SK-N-SH treated with all-trans-retinoic acid at 6 μM for 48 hours (cell line): ENCODE results near the gene SMAD3.

Experiments used
- ATAC-seq: fragments of 200-7000 bp; cut with Tn5 transposase; 3 replicates; pipeline ENCODE4 v1.9.1; 2020; ENCODE audit warnings: mild to moderate bottlenecking, moderate library complexity
- ARNTL ChIP-seq: fragments of 450-650 bp; formaldehyde crosslinking; IDR thresholded peaks from 2 replicates; pipeline ENCODE4 v1.5.0; 2020; ENCODE audit warnings: low read depth, mild to moderate bottlenecking, moderate library complexity, borderline replicate concordance
- BACH2 ChIP-seq: fragments of 250-450 bp; sonication (Bioruptor Pico); IDR thresholded peaks from 2 replicates; pipeline ENCODE4 v1.9.0; 2021; ENCODE audit warnings: mild to moderate bottlenecking, borderline replicate concordance
- CREB5 ChIP-seq: fragments of 250-450 bp; sonication (Bioruptor Pico); IDR thresholded peaks from 2 replicates; pipeline ENCODE4 v1.5.1; 2020; ENCODE audit warnings: low read depth, mild to moderate bottlenecking, moderate library complexity
- CSRNP3 ChIP-seq: fragments of 250-450 bp; sonication (Bioruptor Pico); IDR thresholded peaks from 2 replicates; pipeline ENCODE4 v1.5.1; 2021; ENCODE audit warnings: mild to moderate bottlenecking, moderate library complexity
- ESRRG ChIP-seq: fragments of 250-450 bp; sonication (Bioruptor Pico); IDR thresholded peaks from 2 replicates; pipeline ENCODE4 v1.6.1; 2021; ENCODE audit warnings: mild to moderate bottlenecking
- GLIS3 ChIP-seq: fragments of 250-450 bp; sonication (Bioruptor Pico); IDR thresholded peaks from 2 replicates; pipeline ENCODE4 v1.5.0; 2020; ENCODE audit warnings: mild to moderate bottlenecking, moderate library complexity
- ISL1 ChIP-seq: fragments of 250-450 bp; sonication (Bioruptor Pico); IDR thresholded peaks from 2 replicates; pipeline ENCODE4 v2.1.2; 2022; ENCODE audit warnings: mild to moderate bottlenecking, moderate library complexity
- OSR1 ChIP-seq: fragments of 250-450 bp; sonication (Bioruptor Pico); IDR thresholded peaks from 2 replicates; pipeline ENCODE4 v1.8.0; 2022; ENCODE audit warnings: moderate library complexity, mild to moderate bottlenecking, inconsistent platforms
- PATZ1 ChIP-seq: fragments of 250-450 bp; sonication (Bioruptor Pico); IDR thresholded peaks from 2 replicates; pipeline ENCODE4 v1.8.0; 2020; ENCODE audit warnings: mild to moderate bottlenecking, moderate library complexity, borderline replicate concordance
- POU6F1 ChIP-seq: fragments of 250-450 bp; sonication (Bioruptor Pico); IDR thresholded peaks from 2 replicates; pipeline ENCODE4 v1.8.0; 2021; ENCODE audit warnings: low read depth, mild to moderate bottlenecking, moderate library complexity, borderline replicate concordance
- TCF4 ChIP-seq: fragments of 250-450 bp; sonication (Bioruptor Pico); IDR thresholded peaks from 2 replicates; pipeline ENCODE4 v1.8.0; 2021; ENCODE audit warnings: mild to moderate bottlenecking, moderate library complexity, borderline replicate concordance
- ZFP3 ChIP-seq: fragments of 250-450 bp; sonication (Bioruptor Pico); IDR thresholded peaks from 2 replicates; pipeline ENCODE4 v1.5.0; 2020; ENCODE audit warnings: mild to moderate bottlenecking, moderate library complexity
- ZFP30 ChIP-seq: fragments of 450-650 bp; formaldehyde crosslinking; IDR thresholded peaks from 2 replicates; pipeline ENCODE4 v1.5.0; 2022; ENCODE audit warnings: mild to moderate bottlenecking, moderate library complexity
- ZNF565 ChIP-seq: fragments of 450-650 bp; formaldehyde crosslinking; conservative IDR thresholded peaks from 2 replicates; pipeline ENCODE4 v1.5.0; 2020; ENCODE audit warnings: low read depth, mild to moderate bottlenecking, moderate library complexity
- ZNF70 ChIP-seq: fragments of 450-650 bp; formaldehyde crosslinking; IDR thresholded peaks from 2 replicates; pipeline ENCODE4 v1.5.0; 2020; ENCODE audit warnings: mild to moderate bottlenecking, moderate library complexity
- ZNF8 ChIP-seq: fragments of 450-650 bp; formaldehyde crosslinking; IDR thresholded peaks from 2 replicates; pipeline ENCODE4 v1.5.0; 2020; ENCODE audit warnings: mild to moderate bottlenecking, moderate library complexity

SMAD3 gene

GRCh38 chr15:67114846-67115585 lies 49.6 kb downstream of the SMAD3 start (continued):
- TF ChIP-seq POU6F1 (CRISPR knock-in tag), result no peak
- no peak for TF ChIP-seq ESRRG (CRISPR knock-in tag)
- TF ChIP-seq, all 23 proteins: peak for 0

- ATAC-seq, result no peak
Measured at GRCh38 chr15:67115586-67115969, 50.2 kb downstream of the SMAD3 start.

GRCh38 chr15:67116742-67117141 lies 51.3 kb downstream of the SMAD3 start:
- no peak for ATAC-seq

More at GRCh38 chr15:67115586-67115969, 50.2 kb downstream of the SMAD3 start:
- TF ChIP-seq PATZ1 (CRISPR knock-in tag) (no peak), CREB5 (no peak), TCF4 (CRISPR knock-in tag) (no peak), ZNF565 (no peak), ARNTL (CRISPR knock-in tag) (no peak), ZNF8 (CRISPR knock-in tag) (no peak), BACH2 (CRISPR knock-in tag) (no peak), OSR1 (CRISPR knock-in tag) (no peak), ZFP30 (no peak), ZNF70 (CRISPR knock-in tag) (no peak)

GRCh38 chr15:67117370-67117769 lies 52.0 kb downstream of the SMAD3 start:
- TF ChIP-seq GLIS3 (CRISPR knock-in tag) (no peak), CREB5 (no peak), OSR1 (CRISPR knock-in tag) (no peak), ARNTL (CRISPR knock-in tag) (no peak), POU6F1 (CRISPR knock-in tag) (no peak), ISL1 (CRISPR knock-in tag) (no peak), ZNF565 (no peak), ZFP3 (CRISPR knock-in tag) (no peak), ESRRG (CRISPR knock-in tag) (no peak), CSRNP3 (no peak), ZNF8 (CRISPR knock-in tag) (no peak), ZNF70 (CRISPR knock-in tag) (no peak), PATZ1 (CRISPR knock-in tag) (no peak)
- no peak for ATAC-seq

More at GRCh38 chr15:67116742-67117141, 51.3 kb downstream of the SMAD3 start:
- no peak for TF ChIP-seq ZFP30
- no peak for TF ChIP-seq ESRRG (CRISPR knock-in tag)
- no peak for TF ChIP-seq CSRNP3
- no peak for TF ChIP-seq GLIS3 (CRISPR knock-in tag)
